Esophagus (tissue), 2 donors: ENCODE data around the gene CCDC85A. TPM values are rescaled to one million over a fixed set of nuclear protein-coding genes. Genes with fewer than 3 reads are reported as not detected.

Experiments used
- H3K27ac ChIP-seq, 2 donors: one replicate each; pipeline ENCODE4 v1.5.1; 2013; ENCODE audit warnings: low read depth in 2 of 2, mild to moderate bottlenecking in 2 of 2, inconsistent platforms in 1 of 2, low read length in 1 of 2, moderate library complexity in 1 of 2
- H3K27me3 ChIP-seq, 2 donors: one replicate each; pipeline ENCODE4 v1.6.1; 2013; ENCODE audit warnings: low read length in 2 of 2, control low read depth in 1 of 2, mild to moderate bottlenecking in 1 of 2; ENCODE audit not compliant: insufficient read depth in 2 of 2, control insufficient read depth in 1 of 2
- H3K36me3 ChIP-seq, 2 donors: one replicate each; pipeline ENCODE4 v1.6.1; 2013; ENCODE audit warnings: low read length in 1 of 2; ENCODE audit not compliant: control insufficient read depth in 2 of 2, insufficient read depth in 2 of 2
- H3K4me1 ChIP-seq, 2 donors: one replicate each; pipeline ENCODE4 v1.6.1; 2013; ENCODE audit warnings: low read length in 1 of 2; ENCODE audit not compliant: control insufficient read depth in 2 of 2, insufficient read depth in 2 of 2
- H3K4me3 ChIP-seq, 2 donors: one replicate each; pipeline ENCODE4 v1.5.1; 2013; ENCODE audit warnings: low read length in 2 of 2, mild to moderate bottlenecking in 2 of 2, low read depth in 1 of 2, moderate library complexity in 1 of 2
- H3K9me3 ChIP-seq, 2 donors: one replicate each; pipeline ENCODE4 v1.6.1; 2013; ENCODE audit warnings: mild to moderate bottlenecking in 2 of 2, low read depth in 1 of 2, low read length in 1 of 2, moderate library complexity in 1 of 2; ENCODE audit not compliant: control insufficient read depth in 2 of 2, insufficient read depth in 1 of 2
- WGBS, 2 donors: extraction: QIAGEN DNeasy Blood & Tissue Kit; methylation state at CpG; one replicate each; pipeline ENCODE4 v1.1.7; 2013; 5-methylcytosine and 5-hydroxymethylcytosine counted together
- polyA plus RNA-seq, 2 donors: library from polyadenylated mRNA; stranded (reverse); fragments of 200-250 nt; gene quantifications; one replicate each; pipeline ENCODE4 v1.2.3, GENCODE V29; 2013
- donor health status: healthy with polysubstance abuse.
- donor health status: Bipolar disorder and iron deficiency.

Gene CCDC85A
- polyA plus RNA-seq, 2 donors, result 0.10 to 0.11 TPM

DNA sequence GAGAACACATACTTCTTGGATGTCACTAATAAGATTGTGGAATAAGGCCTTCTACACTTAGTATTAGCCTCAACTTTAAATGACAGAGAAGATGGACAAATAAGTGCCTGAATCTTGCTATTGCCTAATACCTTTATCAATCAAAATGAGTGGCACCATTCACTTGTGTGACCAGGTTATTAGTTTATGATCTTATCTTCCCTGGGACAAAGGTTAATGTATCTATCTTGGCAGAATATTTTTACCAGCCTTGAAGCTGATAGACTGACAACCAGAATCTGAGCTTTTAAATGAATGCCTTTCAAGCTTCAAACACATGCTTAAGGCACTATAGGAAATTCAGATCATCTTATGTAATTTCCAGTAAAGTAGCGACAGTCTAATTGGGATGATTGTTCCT is 202.9 kb downstream of the CCDC85A start:
- H3K4me1 ChIP-seq, result no peaks in the 10 kb centered on the region
- no peak overlapping the region for H3K4me3 ChIP-seq
- H3K36me3 ChIP-seq, result no peaks in the 10 kb centered on the region
- no peaks in the 10 kb centered on the region for H3K9me3 ChIP-seq
- no peak overlapping the region for H3K27ac ChIP-seq
- H3K27me3 ChIP-seq, result no peaks in the 10 kb centered on the region
- 82 to 87% methylated on average over 1 of the region's 1 CpG for WGBS, 2 donors

DNA sequence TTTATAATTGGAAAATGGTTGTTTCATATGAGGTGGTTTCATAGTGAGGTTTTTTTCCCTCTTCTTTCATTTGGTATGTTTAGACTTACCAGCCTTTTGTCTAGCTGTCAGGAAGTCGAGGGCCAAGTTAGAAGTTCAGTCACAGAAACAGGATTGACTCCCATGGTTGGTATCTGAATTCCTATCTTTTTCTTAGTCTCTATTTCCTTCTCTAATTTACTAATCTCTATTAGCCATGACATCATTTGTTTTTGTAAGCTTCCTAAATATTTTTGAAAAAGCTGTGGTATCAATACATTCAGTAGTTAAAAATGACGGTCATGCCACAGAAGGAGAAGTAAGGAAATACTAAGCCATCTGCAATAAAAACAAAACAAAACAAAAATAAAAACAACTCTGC is 206.9 kb downstream of the CCDC85A start:
- WGBS, 2 donors, result 59 to 64% methylated on average over 2 of the region's 2 CpGs
- Histone ChIP-seq H3K27ac (no peak overlapping the region), H3K4me1 (no peaks in the 10 kb centered on the region), H3K9me3 (no peaks in the 10 kb centered on the region), H3K27me3 (no peaks in the 10 kb centered on the region), H3K4me3 (no peak overlapping the region), H3K36me3 (no peaks in the 10 kb centered on the region)

DNA sequence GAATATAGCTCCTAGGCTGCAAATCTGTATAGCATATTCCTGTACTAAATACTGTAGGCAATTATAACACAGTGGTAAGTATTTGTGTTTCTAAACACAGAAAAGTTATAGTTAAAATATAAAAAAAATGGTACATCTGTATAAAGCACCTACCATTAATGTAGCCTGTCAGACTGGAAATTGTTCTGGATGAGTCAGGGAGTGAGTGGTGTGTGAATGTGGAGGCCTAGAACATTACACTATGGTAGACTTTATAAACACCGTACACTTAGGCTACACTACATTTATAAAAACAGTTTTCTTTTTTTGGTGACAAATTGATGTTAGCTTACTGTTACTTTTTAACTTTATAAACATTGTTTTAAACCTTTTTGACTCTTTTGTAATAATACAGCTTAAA is 226.3 kb downstream of the CCDC85A start:
- Histone ChIP-seq H3K4me3 (no peak overlapping the region), H3K4me1 (no peaks in the 10 kb centered on the region), H3K9me3 (no peaks in the 10 kb centered on the region), H3K27ac (no peak overlapping the region), H3K36me3 (no peaks in the 10 kb centered on the region), H3K27me3 (no peaks in the 10 kb centered on the region)
- WGBS, 2 donors, result 76 to 84% methylated on average over 1 of the region's 1 CpG

DNA sequence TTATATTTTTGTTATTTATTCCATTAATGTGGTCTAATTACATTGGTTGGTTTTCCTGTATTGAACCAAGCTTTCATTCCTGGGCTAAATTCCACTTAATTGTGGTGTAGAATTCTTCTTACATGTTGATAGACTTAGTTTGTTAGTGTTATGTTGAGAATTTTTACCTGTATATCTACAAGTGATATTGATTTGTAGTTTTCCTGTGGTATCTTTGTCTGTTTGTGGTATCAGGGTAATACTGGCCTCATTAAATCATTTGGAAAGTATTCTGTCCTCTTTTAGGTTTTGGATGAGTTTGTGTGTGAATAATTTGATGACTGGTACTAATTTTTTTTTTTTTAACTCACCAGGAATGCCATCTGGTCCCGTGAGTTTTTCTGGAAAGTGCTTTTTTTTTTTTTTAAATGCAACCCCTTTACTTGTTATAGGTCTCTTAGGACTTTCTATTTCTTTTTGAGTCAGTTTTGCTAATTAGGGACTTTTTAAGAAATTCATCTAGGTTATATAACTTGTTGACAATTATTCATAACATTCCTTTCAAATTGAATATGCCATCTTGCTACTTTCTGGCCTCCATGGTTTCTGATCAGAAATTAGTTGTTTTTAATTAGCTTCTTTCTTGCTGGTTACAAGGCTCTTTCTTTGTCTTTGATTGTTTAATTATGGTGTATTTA is 232.8 kb downstream of the CCDC85A start:
- Histone ChIP-seq H3K27ac (no peak overlapping the region), H3K4me1 (no peaks in the 10 kb centered on the region), H3K4me3 (no peak overlapping the region), H3K9me3 (peaks cover 0 to 5% of the 10 kb centered on the region in 2 donors), H3K27me3 (no peaks in the 10 kb centered on the region), H3K36me3 (no peaks in the 10 kb centered on the region)
- 51 to 68% methylated on average over 1 of the region's 1 CpG for WGBS, 2 donors
